ENCODE results near the gene PLD3.

The PLD3 gene

GRCh38 chr19:40421993-40422747, 73.7 kb downstream of the PLD3 start:
- no peak for DNase-seq (ENCODE audit: low read depth)
- no peak for TF ChIP-seq CTCF (conservative IDR thresholded peaks at IDR 0.05; ENCODE audit: control insufficient read depth, insufficient read depth, low read depth, low read length)
- H3K4me3 ChIP-seq (ENCODE audit: control insufficient read depth, low read depth, low read length): no peak overlapping the region

- no peak for DNase-seq (ENCODE audit: low read depth)
- no peak for TF ChIP-seq CTCF (conservative IDR thresholded peaks at IDR 0.05; ENCODE audit: control insufficient read depth, insufficient read depth, low read depth, low read length)
- H3K4me3 ChIP-seq (ENCODE audit: control insufficient read depth, low read depth, low read length): no peak overlapping the region
These were observed 74.5 kb downstream of the PLD3 start for GRCh38 chr19:40422748-40423566.

GRCh38 chr19:40423938-40424337, 75.4 kb downstream of the PLD3 start:
- no peak for DNase-seq (ENCODE audit: low read depth)
- peak overlapping the region; percentile 93 for H3K4me3 ChIP-seq (ENCODE audit: control insufficient read depth, low read depth, low read length)
- TF ChIP-seq CTCF (conservative IDR thresholded peaks at IDR 0.05; ENCODE audit: control insufficient read depth, insufficient read depth, low read depth, low read length): no peak

- no peak for DNase-seq (ENCODE audit: low read depth)
- TF ChIP-seq CTCF (conservative IDR thresholded peaks at IDR 0.05; ENCODE audit: control insufficient read depth, insufficient read depth, low read depth, low read length): no peak
- peak overlapping the region; percentile 93 for H3K4me3 ChIP-seq (ENCODE audit: control insufficient read depth, low read depth, low read length)
These were observed 76.3 kb downstream of the PLD3 start for GRCh38 chr19:40424637-40425449.

GRCh38 chr19:40425450-40426287, 77.2 kb downstream of the PLD3 start, which contains the start of gene SERTAD1:
TSS of gene SERTAD1 (minus strand) at chr19:40425992. CDS start at chr19:40423546, 2,446 bp downstream.
- peak; percentile 98 for DNase-seq (ENCODE audit: low read depth)
- TF ChIP-seq CTCF (conservative IDR thresholded peaks at IDR 0.05; ENCODE audit: control insufficient read depth, insufficient read depth, low read depth, low read length): peak; percentile 27
- peak within 1 kb of the TSS; percentile 93 for H3K4me3 ChIP-seq (ENCODE audit: control insufficient read depth, low read depth, low read length)
